Ishikawa (cell line): ENCODE measurements around the gene CTNNB1.

Experiments
- CEBPB ChIP-seq: IDR thresholded peaks from 2 replicates; pipeline ENCODE4 v1.6.1; 2012
- CREB1 ChIP-seq: IDR thresholded peaks from 2 replicates; pipeline ENCODE4 v1.6.1; 2012; ENCODE audit warnings: low read depth
- EGR1 ChIP-seq: IDR thresholded peaks from 2 replicates; pipeline ENCODE4 v1.6.1; 2012
- EP300 ChIP-seq: IDR thresholded peaks from 2 replicates; pipeline ENCODE4 v1.6.1; 2012; ENCODE audit warnings: borderline replicate concordance
- FOXM1 ChIP-seq: IDR thresholded peaks from 2 replicates; pipeline ENCODE4 v1.6.1; 2012; ENCODE audit warnings: low read depth, borderline replicate concordance
- MAX ChIP-seq: IDR thresholded peaks from 2 replicates; pipeline ENCODE4 v1.6.1; 2012
- NFIC ChIP-seq: IDR thresholded peaks from 2 replicates; pipeline ENCODE4 v1.6.1; 2012
- RAD21 ChIP-seq: IDR thresholded peaks from 2 replicates; pipeline ENCODE4 v1.6.1; 2012; ENCODE audit warnings: low read depth
- REST ChIP-seq: IDR thresholded peaks from 2 replicates; pipeline ENCODE4 v1.6.1; 2012; ENCODE audit warnings: low read depth, mild to moderate bottlenecking
- TAF1 ChIP-seq: IDR thresholded peaks from 2 replicates; pipeline ENCODE4 v1.6.1; 2012; ENCODE audit warnings: low read depth, mild to moderate bottlenecking
- TCF12 ChIP-seq: IDR thresholded peaks from 2 replicates; pipeline ENCODE4 v1.6.1; 2012; ENCODE audit warnings: low read depth
- TEAD4 ChIP-seq: IDR thresholded peaks from 2 replicates; pipeline ENCODE4 v1.6.1; 2012
- USF1 ChIP-seq: IDR thresholded peaks from 2 replicates; pipeline ENCODE4 v1.6.1; 2012
- YY1 ChIP-seq: IDR thresholded peaks from 2 replicates; pipeline ENCODE4 v1.6.1; 2012; ENCODE audit warnings: low read depth
- ZBTB7A ChIP-seq: IDR thresholded peaks from 2 replicates; pipeline ENCODE4 v1.6.1; 2012; ENCODE audit warnings: low read depth

The CTNNB1 gene

GRCh38 chr3:41198046-41198445 lies 1.3 kb upstream of the CTNNB1 start:
- TF ChIP-seq ZBTB7A (no peak), RAD21 (no peak), EGR1 (no peak), TCF12 (no peak), TAF1 (no peak), REST (no peak), CREB1 (no peak), CEBPB (no peak), NFIC (no peak), MAX (no peak), EP300 (no peak), FOXM1 (no peak), USF1 (no peak)

GRCh38 chr3:41198526-41198925 lies 779 bp upstream of the CTNNB1 start:
- TF ChIP-seq USF1, result no peak
- TF ChIP-seq ZBTB7A, result no peak
- no peak for TF ChIP-seq EP300
- no peak for TF ChIP-seq CEBPB
- no peak for TF ChIP-seq MAX
- TF ChIP-seq RAD21, result no peak
- TF ChIP-seq TAF1, result no peak
- no peak for TF ChIP-seq FOXM1
- no peak for TF ChIP-seq YY1
- TF ChIP-seq REST, result no peak
- TF ChIP-seq EGR1, result no peak
- no peak for TF ChIP-seq NFIC
- no peak for TF ChIP-seq CREB1
- no peak for TF ChIP-seq TEAD4

- TF ChIP-seq NFIC, result no peak
- TF ChIP-seq EP300, result no peak
- TF ChIP-seq MAX, result no peak
- TF ChIP-seq YY1, result no peak
- no peak for TF ChIP-seq CREB1
- TF ChIP-seq REST, result no peak
- no peak for TF ChIP-seq FOXM1
- TF ChIP-seq TCF12, result no peak
- no peak for TF ChIP-seq CEBPB
- no peak for TF ChIP-seq TEAD4
- no peak for TF ChIP-seq RAD21
- no peak for TF ChIP-seq EGR1
- no peak for TF ChIP-seq ZBTB7A
Measured at GRCh38 chr3:41199866-41200668, 762 bp downstream of the CTNNB1 start.

GRCh38 chr3:41200669-41201021 lies 1.3 kb downstream of the CTNNB1 start:
- TF ChIP-seq EGR1 (no peak), TAF1 (no peak), MAX (no peak), NFIC (no peak), YY1 (no peak), CEBPB (no peak), FOXM1 (no peak), TEAD4 (no peak), CREB1 (no peak), TCF12 (no peak), RAD21 (no peak), USF1 (no peak), ZBTB7A (no peak)
